ENCODE measurements around the gene RLBP1.

- TF ChIP-seq POLR2A (IDR thresholded peaks at IDR 0.05) = no peak
- no peak for TF ChIP-seq CTCF (IDR thresholded peaks at IDR 0.05)
These were observed 23.8 kb downstream of the RLBP1 start for GRCh38 chr15:89197503-89197971.
